Left lung (tissue), 10 donors: ENCODE results near the gene WFDC8. TPM values are rescaled to one million over a fixed set of nuclear protein-coding genes. Genes with fewer than 3 reads are reported as not detected.

Experiments
- ATAC-seq: fragments of 200-7000 bp; cut with Tn5 transposase; one replicate; pipeline ENCODE4 v1.9.1; 2020; ENCODE audit warnings: moderate library complexity
- DNase-seq, 4 donors: peaks; one replicate each; pipeline ENCODE4 v3.0.0-alpha.2; 2013 to 2020
- H3K27ac ChIP-seq, 2 donors: fragments of 200-600 bp; sonication (generic) in 1 of 2; one replicate each; pipeline versions ENCODE4 v1.5.0 to v1.8.0; 2020 to 2021
- H3K27me3 ChIP-seq, 2 donors: fragments of 200-600 bp; sonication (generic) in 1 of 2; one replicate each; pipeline versions ENCODE4 v1.5.0 to v1.8.0; 2020 to 2021
- H3K36me3 ChIP-seq, 2 donors: fragments of 200-600 bp; sonication (generic) in 1 of 2; one replicate each; pipeline versions ENCODE4 v1.5.0 to v1.8.0; 2020 to 2021
- H3K4me1 ChIP-seq, 2 donors: fragments of 200-600 bp; one replicate each; pipeline ENCODE4 v1.8.0; 2021
- H3K4me3 ChIP-seq, 2 donors: fragments of 200-600 bp; sonication (generic) in 1 of 2; one replicate each; pipeline versions ENCODE4 v1.5.0 to v1.8.0; 2020 to 2021; ENCODE audit warnings: mild to moderate bottlenecking in 1 of 2
- H3K9me3 ChIP-seq, 2 donors: fragments of 200-600 bp; sonication (generic) in 1 of 2; one replicate each; pipeline versions ENCODE4 v1.5.0 to v1.8.0; 2020 to 2021
- CTCF ChIP-seq, 2 donors: fragments of 200-600 bp; sonication (generic) in 1 of 2; IDR thresholded peaks; one replicate each; pipeline versions ENCODE4 v1.5.0 to v1.8.0; 2021; ENCODE audit warnings: antibody characterized with exemption in 2 of 2
- intact Hi-C, 2 donors: fragments of 100-400 bp; cut with DNase I; formaldehyde crosslinking; loops; one replicate each; pipeline versions ENCODE4 v1.11.2 to v1.14.2; 2022
- polyA plus RNA-seq, 6 donors: library from polyadenylated mRNA; unstranded; fragments of 120-200 nt; gene quantifications; one replicate each; pipeline ENCODE4 v1.2.1, GENCODE V29; 2013; ENCODE audit not compliant: insufficient read length in 6 of 6
- total RNA-seq, 2 donors: library from RNA; stranded (reverse); fragmentation: NEBNext Ultra II Directional; extraction: Animal tissue kit (Norgen Biotek cat#: 25700); gene quantifications; one replicate each; pipeline ENCODE4 v1.2.1, GENCODE V29; 2021
- donor health status: DM: no; HTN: yes; CAD: no.
- donor health status: DM: no; HTN: no; CAD: no.

The WFDC8 gene
- total and polyA plus RNA-seq, 8 donors, result 0.28 TPM; not detected in 7

DNA sequence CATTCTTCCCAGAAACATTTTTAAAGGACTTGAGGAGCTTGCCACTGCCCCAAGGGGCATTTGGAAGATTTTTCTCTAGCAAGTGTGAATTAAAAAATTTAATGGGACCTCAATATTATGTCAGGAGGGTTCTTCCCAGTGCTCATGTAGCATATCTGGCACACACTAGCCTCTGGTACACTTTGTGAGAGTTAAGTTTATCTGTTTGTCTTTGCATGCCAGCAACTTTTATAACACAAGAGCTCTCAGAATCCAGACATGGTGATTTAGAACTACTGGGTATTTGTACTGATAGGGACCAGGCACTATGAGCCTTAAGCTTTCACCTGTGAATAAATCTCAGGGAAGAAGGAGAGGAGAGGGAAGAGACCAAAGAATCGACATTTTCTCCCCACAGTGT is 76.5 kb downstream of the WFDC8 start:
- Histone ChIP-seq H3K9me3 (no peaks in the 10 kb centered on the region), H3K4me1 (no peaks in the 10 kb centered on the region), H3K27ac (no peak overlapping the region), H3K36me3 (no peaks in the 10 kb centered on the region), H3K27me3 (peaks cover 0 to 71% of the 10 kb centered on the region in 2 donors), H3K4me3 (no peak overlapping the region)
- DNase-seq (no peak), ATAC-seq (peak; percentile 55)
- intact Hi-C loops, result no loop called here
- no peak for TF ChIP-seq CTCF (IDR thresholded peaks at IDR 0.05)

Other genes with a start within 250 kb of the WFDC8 start
- 100 to 1,000 TPM; 199 to 329 TPM for gene SDC4, start 230.9 kb downstream of the WFDC8 start, total RNA-seq
- 100 to 1,000 TPM; 183 to 284 (median 206) TPM for gene SDC4, start 230.9 kb downstream of the WFDC8 start, polyA plus RNA-seq
- gene SYS1, start 216.1 kb downstream of the WFDC8 start, total RNA-seq, result 10 to 100 TPM; 44.3 to 48.8 TPM
- gene SYS1, start 216.1 kb downstream of the WFDC8 start, polyA plus RNA-seq, result 10 to 100 TPM; 20.8 to 27.3 (median 23.1) TPM
- under 1 TPM in 1 of 2 donors, not detected in 1; 0.44 TPM for gene TP53TG5, start 201.0 kb downstream of the WFDC8 start, total RNA-seq
- 1 to 10 TPM in 5 of 6 donors, under 1 TPM in 1; 1.00 to 2.0 (median 1.6) TPM for gene TP53TG5, start 201.0 kb downstream of the WFDC8 start, polyA plus RNA-seq
- gene DBNDD2, start 171.0 kb downstream of the WFDC8 start, total RNA-seq, result 10 to 100 TPM; 53.1 to 66.4 TPM
- 10 to 100 TPM; 18.9 to 22.9 (median 20.4) TPM for gene DBNDD2, start 171.0 kb downstream of the WFDC8 start, polyA plus RNA-seq
- 10 to 100 TPM; 85.7 to 90.9 TPM for gene PIGT, start 163.1 kb downstream of the WFDC8 start, total RNA-seq
- gene PIGT, start 163.1 kb downstream of the WFDC8 start, polyA plus RNA-seq, result 10 to 100 TPM; 72.8 to 96.7 (median 79.9) TPM
- 100 to 1,000 TPM; 232 to 258 TPM for gene WFDC2, start 109.5 kb downstream of the WFDC8 start, total RNA-seq
- 10 to 100 TPM; 28.7 to 40.9 (median 33.6) TPM for gene WFDC2, start 109.5 kb downstream of the WFDC8 start, polyA plus RNA-seq
- gene SPINT3, start 63.7 kb downstream of the WFDC8 start, total RNA-seq, result not detected
- not detected for gene SPINT3, start 63.7 kb downstream of the WFDC8 start, polyA plus RNA-seq
- gene WFDC6, start 39.8 kb downstream of the WFDC8 start, total RNA-seq, result not detected
- gene WFDC6, start 39.8 kb downstream of the WFDC8 start, polyA plus RNA-seq, result not detected
- gene EPPIN, start 31.9 kb downstream of the WFDC8 start, total RNA-seq, result not detected
- gene EPPIN, start 31.9 kb downstream of the WFDC8 start, polyA plus RNA-seq, result under 1 TPM; 0.10 to 0.37 (median 0.20) TPM
- gene WFDC10A, start 50.5 kb upstream of the WFDC8 start, total RNA-seq, result not detected
- gene WFDC10A, start 50.5 kb upstream of the WFDC8 start, polyA plus RNA-seq, result not detected
- not detected for gene WFDC9, start 52.0 kb upstream of the WFDC8 start, total RNA-seq
- not detected for gene WFDC9, start 52.0 kb upstream of the WFDC8 start, polyA plus RNA-seq
- not detected for gene WFDC11, start 91.0 kb upstream of the WFDC8 start, total RNA-seq
- gene WFDC11, start 91.0 kb upstream of the WFDC8 start, polyA plus RNA-seq, result not detected
- not detected for gene WFDC13, start 122.8 kb upstream of the WFDC8 start, total RNA-seq
- gene WFDC13, start 122.8 kb upstream of the WFDC8 start, polyA plus RNA-seq, result not detected
- 1 to 10 TPM in 1 of 2 donors, under 1 TPM in 1; 0.44 to 1.2 TPM for gene WFDC10B, start 125.7 kb upstream of the WFDC8 start, total RNA-seq
- not detected for gene WFDC10B, start 125.7 kb upstream of the WFDC8 start, polyA plus RNA-seq
- gene SPINT4, start 143.1 kb upstream of the WFDC8 start, total RNA-seq, result not detected
- not detected for gene SPINT4, start 143.1 kb upstream of the WFDC8 start, polyA plus RNA-seq
- 1 to 10 TPM; 5.2 to 5.7 TPM for gene WFDC3, start 212.6 kb upstream of the WFDC8 start, total RNA-seq
- gene WFDC3, start 212.6 kb upstream of the WFDC8 start, polyA plus RNA-seq, result 1 to 10 TPM in 3 of 6 donors, under 1 TPM in 3; 0.26 to 1.8 (median 1.1) TPM
- 10 to 100 TPM; 22.6 to 38.5 TPM for gene DNTTIP1, start 212.7 kb upstream of the WFDC8 start, total RNA-seq
- gene DNTTIP1, start 212.7 kb upstream of the WFDC8 start, polyA plus RNA-seq, result 10 to 100 TPM; 25.7 to 30.9 (median 28.3) TPM
- gene UBE2C, start 233.4 kb upstream of the WFDC8 start, total RNA-seq, result 10 to 100 TPM in 1 of 2 donors, 1 to 10 TPM in 1; 5.9 to 17.1 TPM
- 10 to 100 TPM; 41.7 to 99.2 (median 59.9) TPM for gene UBE2C, start 233.4 kb upstream of the WFDC8 start, polyA plus RNA-seq
- gene TNNC2, start 248.0 kb upstream of the WFDC8 start, total RNA-seq, result under 1 TPM; 0.42 to 0.61 TPM
- gene TNNC2, start 248.0 kb upstream of the WFDC8 start, polyA plus RNA-seq, result 1 to 10 TPM in 1 of 6 donors, under 1 TPM in 5; 0.21 to 1.2 (median 0.41) TPM